Activated T-helper 1 cell treated with anti-CD3 and anti-CD28 coated beads, Interleukin-12 subunit alpha, Interleukin-12 subunit beta, Interleukin-2, Interleukin-4 antibody, amounts not matched to agents 30 ng/mL and 10 ng/mL and 1 ng/mL, durations not matched to agents 14 hours and 24 hours and 36 hours (primary cell): ENCODE data around the gene ZSCAN16. TPM values are rescaled to one million over a fixed set of nuclear protein-coding genes. Genes with fewer than 3 reads are reported as not detected.

ENCODE experiments used
- DNase-seq: peaks from one replicate; pipeline ENCODE4 v3.0.0; 2021; ENCODE audit warnings: low spot score
- H3K27ac Mint-ChIP-seq: one replicate; pipeline ENCODE4 v1.8.0; 2021; ENCODE audit warnings: mild to moderate bottlenecking, mixed read lengths
- H3K27me3 Mint-ChIP-seq: one replicate; pipeline ENCODE4 v1.8.0; 2022; ENCODE audit warnings: mild to moderate bottlenecking, moderate library complexity, mixed read lengths; ENCODE audit not compliant: insufficient read depth
- H3K36me3 Mint-ChIP-seq: one replicate; pipeline ENCODE4 v1.8.0; 2021; ENCODE audit warnings: low read depth, mixed read lengths
- H3K4me1 Mint-ChIP-seq: one replicate; pipeline ENCODE4 v1.8.0; 2021; ENCODE audit warnings: low read depth, mixed read lengths
- H3K4me3 Mint-ChIP-seq: one replicate; pipeline ENCODE4 v1.8.0; 2021; ENCODE audit warnings: mild to moderate bottlenecking, moderate library complexity, mixed read lengths
- H3K9me3 Mint-ChIP-seq: one replicate; pipeline ENCODE4 v1.8.0; 2021; ENCODE audit warnings: mixed read lengths
- intact Hi-C: fragments of 100-400 bp; cut with micrococcal nuclease; formaldehyde crosslinking; loops from one replicate; pipeline ENCODE4 v1.15.1; 2024
- total RNA-seq: library from RNA; stranded (reverse); gene quantifications from 2 replicates; pipeline ENCODE4 v1.2.3, GENCODE V29; 2022

ZSCAN16 gene
- total RNA-seq, 1 donor from 2014 or later, result 4.8 TPM

DNA sequence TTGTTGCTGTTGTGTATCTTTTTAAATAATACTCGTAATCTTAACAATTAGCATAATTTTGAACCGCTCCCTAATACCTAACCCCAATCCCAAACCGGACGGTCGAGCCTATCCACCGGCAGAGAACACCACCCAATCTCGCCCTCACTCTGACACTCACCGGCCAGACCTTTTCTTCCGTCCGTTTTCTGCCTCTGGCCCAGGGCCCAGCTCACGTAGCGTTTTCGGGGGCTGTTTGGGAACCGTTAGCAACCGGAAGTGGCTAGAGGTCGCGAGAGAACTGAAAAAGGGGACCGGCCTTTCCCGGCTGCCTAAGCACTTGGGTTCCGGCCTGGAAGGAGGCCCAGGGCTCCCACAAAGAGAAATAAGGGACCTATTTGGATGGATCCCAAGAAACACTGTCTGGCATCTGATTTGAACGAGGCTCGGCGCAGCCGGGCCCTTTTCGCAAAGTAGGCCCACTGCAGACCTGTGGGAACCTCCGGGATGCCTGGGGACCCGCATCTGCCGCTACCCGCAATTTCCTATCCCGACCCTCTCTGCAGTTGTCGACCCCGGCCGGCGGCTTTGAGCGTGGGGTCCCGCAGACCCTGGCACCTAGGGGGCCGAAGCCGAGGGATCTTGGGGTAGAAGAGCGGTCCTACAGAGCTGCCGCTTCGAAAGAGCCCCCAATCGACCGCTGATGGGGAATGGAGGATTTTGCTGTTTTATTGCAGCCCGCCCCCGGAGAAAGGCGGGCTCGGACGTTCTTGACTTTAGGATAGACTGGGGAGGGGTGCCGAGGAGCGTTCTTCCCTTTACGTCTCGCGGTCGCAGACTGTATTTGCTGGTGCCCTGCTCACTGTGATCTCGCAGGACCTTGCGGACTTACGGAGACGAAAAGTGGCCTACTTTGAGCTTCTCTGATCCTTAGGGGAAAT is 12.4 kb downstream of the ZSCAN16 start:
- H3K4me1 Mint-ChIP-seq, result peaks cover 78% of the 10 kb centered on the region
- H3K4me3 Mint-ChIP-seq, result peak overlapping the region; percentile 95
- peaks cover 14% of the 10 kb centered on the region for H3K36me3 Mint-ChIP-seq
- no peaks in the 10 kb centered on the region for H3K9me3 Mint-ChIP-seq
- intact Hi-C loops, result loop anchor here (1.0 to 10.0 kb wide), 9 partner anchors 13 to 992 kb away; partner anchors contain the start of genes ZKSCAN4, ZNF165, ZSCAN16 and ZSCAN26
- peak; percentile 65 for DNase-seq
- H3K27me3 Mint-ChIP-seq, result no peaks in the 10 kb centered on the region
- peak overlapping the region; percentile 91 for H3K27ac Mint-ChIP-seq

DNA sequence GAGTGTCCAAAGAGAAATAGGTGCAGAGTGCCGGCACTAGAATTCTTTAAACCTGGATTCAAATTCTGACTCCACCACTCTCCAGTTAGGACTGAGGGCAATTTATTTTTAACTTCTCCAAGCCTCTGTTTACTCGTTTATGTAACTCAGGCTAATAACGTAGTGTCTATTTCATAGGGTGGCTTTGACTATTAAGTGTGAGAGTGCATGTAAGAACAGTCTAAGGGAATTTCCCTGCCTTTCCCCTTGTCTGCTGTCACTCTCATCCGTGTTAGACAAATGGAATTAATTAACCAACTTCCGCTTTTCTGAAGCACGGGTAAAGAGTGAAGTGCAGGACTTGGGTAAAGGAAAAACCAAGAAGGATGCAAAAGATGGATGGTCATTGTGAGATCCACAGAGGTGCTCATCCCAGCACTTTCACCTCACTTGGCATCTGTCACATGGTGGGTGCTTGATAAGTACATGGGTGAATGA is 13.1 kb downstream of the ZSCAN16 start:
- intact Hi-C loops, result loop anchor here (1.0 to 10.0 kb wide), 8 partner anchors 33 to 993 kb away; partner anchors contain the start of genes ZKSCAN4, ZNF165 and ZSCAN26
- Mint-ChIP-seq H3K4me3 (peak overlapping the region; percentile 95), H3K27ac (peak overlapping the region; percentile 91), H3K36me3 (peaks cover 16% of the 10 kb centered on the region), H3K4me1 (peaks cover 77% of the 10 kb centered on the region), H3K9me3 (no peaks in the 10 kb centered on the region), H3K27me3 (no peaks in the 10 kb centered on the region)
- DNase-seq, result peak; percentile 8

DNA sequence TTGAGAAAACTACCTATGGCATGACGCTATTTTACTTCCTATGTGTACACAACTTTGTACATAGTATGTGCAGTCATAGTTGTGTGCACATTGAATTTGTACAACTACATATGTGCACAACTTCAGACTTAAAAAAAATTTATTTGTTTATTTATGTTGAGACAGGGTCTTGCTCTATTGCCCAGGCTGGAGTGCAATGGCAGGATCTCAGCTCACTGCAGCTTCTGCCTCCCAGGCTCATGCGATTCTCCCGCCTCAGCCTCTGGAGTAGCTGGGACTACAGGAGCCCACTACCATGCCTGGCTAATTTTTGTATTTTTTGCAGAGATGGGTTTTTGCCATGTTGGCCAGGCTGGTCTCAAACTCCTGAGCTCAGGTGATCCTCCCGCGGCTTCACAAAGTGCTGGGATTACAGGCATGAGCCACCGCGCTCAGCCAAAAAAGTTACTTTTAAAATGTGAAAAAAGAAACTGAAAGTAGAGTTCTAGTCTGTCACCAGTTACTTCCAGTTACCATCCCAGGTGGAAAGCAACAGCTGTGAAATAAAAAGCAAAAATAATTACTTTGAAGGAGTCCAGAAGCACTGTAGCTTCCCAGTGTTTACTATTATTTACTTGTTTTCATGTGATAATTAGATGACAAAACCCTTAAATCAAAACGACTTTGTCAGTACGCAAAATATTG is 15.6 kb downstream of the ZSCAN16 start:
- intact Hi-C loops, result loop anchor here (1.0 to 10.0 kb wide), 8 partner anchors 73 to 995 kb away; partner anchors contain the start of genes ZNF184, ZSCAN12 and ZSCAN26
- H3K27ac Mint-ChIP-seq, result peak overlapping the region; percentile 41
- H3K4me1 Mint-ChIP-seq, result peaks cover 70% of the 10 kb centered on the region
- peak; percentile 6 for DNase-seq
- H3K9me3 Mint-ChIP-seq, result no peaks in the 10 kb centered on the region
- H3K4me3 Mint-ChIP-seq, result peak overlapping the region; percentile 79
- H3K27me3 Mint-ChIP-seq, result no peaks in the 10 kb centered on the region
- H3K36me3 Mint-ChIP-seq, result peaks cover 23% of the 10 kb centered on the region

DNA sequence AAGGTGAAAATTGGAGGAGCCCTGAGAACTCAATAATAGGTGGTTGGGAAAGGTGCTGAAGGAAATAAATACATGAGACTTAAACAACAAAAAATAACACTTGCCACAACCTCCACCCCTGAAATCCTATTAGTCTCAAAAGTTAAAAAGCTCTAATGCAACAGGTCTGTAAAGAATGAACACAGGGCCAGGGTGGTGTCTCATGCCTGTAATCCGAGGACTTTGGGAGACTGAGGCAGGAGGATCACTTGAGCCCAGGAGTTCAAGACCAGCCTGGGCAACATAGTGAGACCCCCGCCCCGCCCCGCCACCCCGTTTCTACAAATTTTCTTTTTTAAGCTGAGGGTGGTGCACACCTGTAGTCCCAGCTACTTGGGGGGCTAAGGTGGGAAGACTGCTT is 16.2 kb downstream of the ZSCAN16 start:
- intact Hi-C loops, result loop anchor here (1.0 to 10.0 kb wide), 8 partner anchors 16 to 666 kb away; partner anchors contain the start of genes ZKSCAN4, ZNF165, ZNF184 and ZSCAN12
- H3K36me3 Mint-ChIP-seq, result peaks cover 29% of the 10 kb centered on the region
- DNase-seq, result no peak
- H3K4me3 Mint-ChIP-seq, result peak overlapping the region; percentile 79
- H3K27ac Mint-ChIP-seq, result peak overlapping the region; percentile 41
- H3K27me3 Mint-ChIP-seq, result no peaks in the 10 kb centered on the region
- H3K9me3 Mint-ChIP-seq, result no peaks in the 10 kb centered on the region
- H3K4me1 Mint-ChIP-seq, result peaks cover 65% of the 10 kb centered on the region

DNA sequence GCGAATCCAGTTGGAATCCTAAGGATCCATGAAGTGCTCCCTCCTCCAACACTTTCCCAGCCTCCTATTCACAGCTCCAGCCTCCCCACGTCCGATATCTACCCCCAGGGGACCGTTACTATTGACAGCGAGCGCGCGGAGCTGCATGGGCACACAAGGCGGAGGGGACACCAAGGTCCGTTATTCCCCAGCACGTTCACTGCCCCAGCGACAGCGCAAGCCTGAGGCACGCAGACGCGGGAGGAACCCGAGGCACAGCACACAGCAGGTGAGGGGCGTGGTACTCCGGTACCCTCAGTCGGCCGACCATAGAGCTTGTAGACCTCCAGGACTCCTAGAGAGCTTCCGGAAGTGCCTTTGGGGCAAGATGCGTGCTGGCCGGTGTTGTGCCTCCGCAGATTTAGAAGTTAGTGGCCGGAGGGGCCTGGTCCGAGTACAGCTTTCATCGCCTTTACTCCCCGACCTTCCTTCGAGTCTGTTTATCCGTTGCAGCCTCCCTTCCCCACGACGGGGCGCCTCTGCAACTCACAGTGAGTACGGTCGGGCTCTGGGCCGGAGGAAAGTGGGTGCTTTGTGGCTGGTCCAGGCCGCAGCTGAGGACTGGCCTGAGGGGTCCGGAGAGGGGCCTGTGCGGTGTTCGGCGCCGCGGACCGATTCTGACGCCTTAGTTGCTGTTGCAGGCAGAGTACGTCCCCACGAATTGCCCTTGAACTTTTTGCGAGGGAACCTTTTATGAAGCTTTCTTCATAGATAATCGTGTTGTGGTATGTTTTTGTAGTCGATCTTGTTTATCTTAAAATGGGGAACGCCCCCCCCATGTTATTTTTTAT is 17.3 kb downstream of the ZSCAN16 start, which contains the start of gene ZKSCAN8:
Gene ZKSCAN8 (plus strand): TSS at position 384 of the 830 bp plus-strand sequence. CDS start 6,525 bp downstream, outside the sequence.
- H3K4me3 Mint-ChIP-seq, result peak within 1 kb of the TSS; percentile 96
- H3K27me3 Mint-ChIP-seq, result no peaks in the 10 kb centered on the region
- peaks cover 32% of the 10 kb centered on the region for H3K36me3 Mint-ChIP-seq
- peak within 1 kb of the TSS; percentile 84 for H3K27ac Mint-ChIP-seq
- peaks cover 54% of the 10 kb centered on the region for H3K4me1 Mint-ChIP-seq
- intact Hi-C loops, result loop anchor here (1.0 to 10.0 kb wide), 6 partner anchors 17 to 667 kb away; partner anchors contain the start of genes ZKSCAN4, ZNF165, ZNF184 and ZSCAN16
- H3K9me3 Mint-ChIP-seq, result no peaks in the 10 kb centered on the region
- peak; percentile 72 for DNase-seq

DNA sequence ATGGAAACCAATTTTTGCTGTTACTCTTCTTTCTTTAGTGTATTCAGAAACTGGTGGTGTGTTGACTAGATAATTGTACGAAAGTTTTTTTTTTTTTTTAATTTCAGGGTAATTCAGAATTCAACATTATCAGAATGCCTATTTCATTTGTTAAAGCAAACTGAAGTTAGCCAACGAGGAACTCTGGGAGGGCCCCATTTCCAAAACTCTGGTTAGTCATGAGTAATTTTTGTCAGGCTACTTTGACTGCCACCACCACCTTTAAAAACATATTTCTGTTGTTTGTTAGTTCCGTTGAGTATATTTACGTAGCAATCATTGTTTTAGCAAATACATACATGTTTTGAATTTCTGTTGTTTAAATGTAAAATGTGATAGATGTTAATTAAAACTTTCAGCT is 18.0 kb downstream of the ZSCAN16 start:
- intact Hi-C loops, result loop anchor here (10.0 kb wide), 2 partner anchors 442 to 668 kb away; partner anchors contain the start of gene ZNF184
- peaks cover 50% of the 10 kb centered on the region for H3K4me1 Mint-ChIP-seq

DNA sequence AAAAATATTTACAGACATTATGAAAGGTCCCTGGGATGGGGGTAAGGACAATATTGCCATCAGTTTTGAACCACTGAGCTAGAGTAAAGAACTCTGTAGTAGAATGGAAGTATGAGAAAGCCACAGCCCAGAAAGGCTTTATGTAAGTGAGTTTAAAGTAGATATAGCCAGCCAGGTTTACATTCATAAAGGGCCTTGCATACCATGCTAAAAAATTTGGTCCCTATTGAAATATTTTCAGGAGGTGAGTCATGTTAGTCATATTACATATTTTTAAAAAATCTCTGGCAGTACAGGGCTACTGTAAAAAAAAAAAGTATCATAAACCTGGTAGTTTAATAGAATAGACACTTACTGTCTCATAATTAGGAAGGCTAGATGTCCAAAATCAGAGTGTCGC is 20.8 kb downstream of the ZSCAN16 start:
- DNase-seq, result no peak
- Mint-ChIP-seq H3K9me3 (no peaks in the 10 kb centered on the region), H3K4me3 (no peak overlapping the region), H3K4me1 (peaks cover 31% of the 10 kb centered on the region), H3K36me3 (peaks cover 55% of the 10 kb centered on the region), H3K27me3 (no peaks in the 10 kb centered on the region), H3K27ac (no peak overlapping the region)
- intact Hi-C loops, result loop anchor here (10.0 kb wide), 2 partner anchors 440 to 670 kb away; partner anchors contain the start of gene ZNF184

More for the DNA sequence above, 18.0 kb downstream of the ZSCAN16 start:
- no peak for DNase-seq
- no peaks in the 10 kb centered on the region for H3K27me3 Mint-ChIP-seq
- peaks cover 32% of the 10 kb centered on the region for H3K36me3 Mint-ChIP-seq
- H3K4me3 Mint-ChIP-seq, result peak overlapping the region; percentile 96
- H3K27ac Mint-ChIP-seq, result peak overlapping the region; percentile 84
- no peaks in the 10 kb centered on the region for H3K9me3 Mint-ChIP-seq

DNA sequence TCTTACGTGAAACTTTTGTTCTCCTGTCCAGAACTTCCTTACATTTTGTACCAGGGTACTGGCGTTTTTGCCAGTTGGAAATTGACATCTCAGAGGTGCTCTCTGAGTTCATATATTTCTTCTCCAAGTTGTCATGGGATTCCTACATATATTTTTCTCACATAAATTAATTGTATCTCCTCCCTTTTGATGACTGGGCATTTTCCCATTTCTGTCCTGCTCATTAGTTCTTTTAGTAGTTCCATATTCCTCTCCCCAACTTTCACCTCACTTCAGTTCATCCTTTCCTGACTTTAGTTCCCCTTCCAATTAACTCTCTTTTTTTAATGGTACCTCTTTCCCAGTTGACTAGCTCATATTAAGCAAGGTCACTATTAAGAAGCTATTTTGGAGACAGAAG is 28.1 kb downstream of the ZSCAN16 start:
- no peaks in the 10 kb centered on the region for H3K4me1 Mint-ChIP-seq
- DNase-seq, result no peak
- H3K27ac Mint-ChIP-seq, result no peak overlapping the region
- H3K9me3 Mint-ChIP-seq, result peaks cover 41% of the 10 kb centered on the region
- intact Hi-C loops, result no loop called here
- no peak overlapping the region for H3K4me3 Mint-ChIP-seq
- H3K36me3 Mint-ChIP-seq, result peaks cover 92% of the 10 kb centered on the region
- no peaks in the 10 kb centered on the region for H3K27me3 Mint-ChIP-seq

DNA sequence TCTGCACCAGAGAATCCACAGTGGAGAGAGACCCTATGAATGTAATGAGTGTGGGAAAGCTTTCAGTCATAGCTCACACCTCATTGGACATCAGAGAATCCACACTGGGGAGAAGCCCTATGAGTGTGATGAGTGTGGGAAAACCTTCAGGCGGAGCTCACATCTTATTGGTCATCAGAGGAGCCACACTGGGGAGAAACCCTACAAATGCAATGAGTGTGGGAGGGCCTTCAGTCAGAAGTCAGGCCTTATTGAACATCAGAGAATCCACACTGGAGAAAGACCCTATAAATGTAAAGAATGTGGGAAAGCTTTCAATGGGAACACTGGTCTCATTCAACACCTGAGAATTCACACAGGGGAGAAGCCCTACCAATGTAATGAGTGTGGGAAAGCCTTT is 29.1 kb downstream of the ZSCAN16 start:
- intact Hi-C loops, result no loop called here
- no peaks in the 10 kb centered on the region for H3K4me1 Mint-ChIP-seq
- no peak for DNase-seq
- H3K4me3 Mint-ChIP-seq, result no peak overlapping the region
- no peaks in the 10 kb centered on the region for H3K27me3 Mint-ChIP-seq
- H3K36me3 Mint-ChIP-seq, result peaks cover 90% of the 10 kb centered on the region
- H3K27ac Mint-ChIP-seq, result no peak overlapping the region
- peaks cover 42% of the 10 kb centered on the region for H3K9me3 Mint-ChIP-seq

DNA sequence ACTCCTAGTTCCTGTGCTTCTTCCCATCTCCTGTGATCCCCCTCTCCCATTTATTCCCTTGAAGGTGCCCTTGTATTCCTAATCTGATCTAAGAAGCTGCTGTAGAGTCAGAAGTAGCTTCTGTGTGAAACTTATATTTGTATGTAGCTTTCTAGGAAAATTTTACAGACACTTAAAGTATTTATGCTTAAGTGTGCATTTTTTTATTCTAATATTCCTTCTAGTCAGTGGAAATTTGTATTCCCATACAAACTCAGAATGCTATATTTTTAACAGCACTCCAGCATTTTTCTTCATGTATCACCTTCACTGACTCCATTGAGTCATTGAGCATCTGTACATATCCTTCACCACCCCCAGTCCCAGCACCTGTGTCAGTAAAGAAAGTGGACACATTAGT is 29.9 kb downstream of the ZSCAN16 start:
- Mint-ChIP-seq H3K4me3 (no peak overlapping the region), H3K9me3 (peaks cover 50% of the 10 kb centered on the region), H3K4me1 (no peaks in the 10 kb centered on the region), H3K27ac (no peak overlapping the region), H3K36me3 (peaks cover 91% of the 10 kb centered on the region), H3K27me3 (no peaks in the 10 kb centered on the region)
- no peak for DNase-seq
- intact Hi-C loops, result no loop called here

DNA sequence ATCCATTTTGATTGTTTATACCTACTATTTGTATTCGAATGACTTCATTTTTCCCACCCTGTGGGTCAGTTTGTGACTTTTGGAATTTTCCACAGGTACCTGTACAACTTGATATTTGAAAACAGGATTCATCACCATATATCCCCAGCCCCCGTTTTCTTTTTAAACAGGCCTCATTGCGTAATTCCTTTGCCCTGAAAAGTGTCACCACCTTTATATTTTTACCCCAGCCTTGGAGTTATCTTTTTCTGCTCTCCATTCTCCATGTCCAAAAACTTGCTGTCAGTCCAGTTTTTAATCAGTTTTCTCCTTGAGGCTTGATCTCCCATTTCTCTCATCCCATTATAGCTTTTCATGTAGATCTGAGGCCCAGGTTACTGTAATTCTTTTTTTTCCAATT is 33.9 kb downstream of the ZSCAN16 start:
- H3K27me3 Mint-ChIP-seq, result no peaks in the 10 kb centered on the region
- no peak overlapping the region for H3K27ac Mint-ChIP-seq
- intact Hi-C loops, result no loop called here

More for the DNA sequence above, 33.9 kb downstream of the ZSCAN16 start:
- Mint-ChIP-seq H3K4me1 (peaks cover 8% of the 10 kb centered on the region), H3K36me3 (peaks cover 77% of the 10 kb centered on the region), H3K9me3 (peaks cover 46% of the 10 kb centered on the region), H3K4me3 (no peak overlapping the region)
- no peak for DNase-seq
